Stimulated activated CD8-positive, alpha-beta memory T cell treated with anti-CD3 and anti-CD28 coated beads, Interleukin-4, amount 100 ng/mL, for 4 hours (primary cell): ENCODE measurements around the gene JMJD4.

Experiments used
- DNase-seq, 2 donors: peaks; one replicate each; pipeline ENCODE4 v3.0.0-alpha.2; 2020; ENCODE audit warnings: low read depth in 2 of 2, low spot score in 1 of 2

The JMJD4 gene, protein sequence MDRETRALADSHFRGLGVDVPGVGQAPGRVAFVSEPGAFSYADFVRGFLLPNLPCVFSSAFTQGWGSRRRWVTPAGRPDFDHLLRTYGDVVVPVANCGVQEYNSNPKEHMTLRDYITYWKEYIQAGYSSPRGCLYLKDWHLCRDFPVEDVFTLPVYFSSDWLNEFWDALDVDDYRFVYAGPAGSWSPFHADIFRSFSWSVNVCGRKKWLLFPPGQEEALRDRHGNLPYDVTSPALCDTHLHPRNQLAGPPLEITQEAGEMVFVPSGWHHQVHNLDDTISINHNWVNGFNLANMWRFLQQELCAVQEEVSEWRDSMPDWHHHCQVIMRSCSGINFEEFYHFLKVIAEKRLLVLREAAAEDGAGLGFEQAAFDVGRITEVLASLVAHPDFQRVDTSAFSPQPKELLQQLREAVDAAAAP

DNA sequence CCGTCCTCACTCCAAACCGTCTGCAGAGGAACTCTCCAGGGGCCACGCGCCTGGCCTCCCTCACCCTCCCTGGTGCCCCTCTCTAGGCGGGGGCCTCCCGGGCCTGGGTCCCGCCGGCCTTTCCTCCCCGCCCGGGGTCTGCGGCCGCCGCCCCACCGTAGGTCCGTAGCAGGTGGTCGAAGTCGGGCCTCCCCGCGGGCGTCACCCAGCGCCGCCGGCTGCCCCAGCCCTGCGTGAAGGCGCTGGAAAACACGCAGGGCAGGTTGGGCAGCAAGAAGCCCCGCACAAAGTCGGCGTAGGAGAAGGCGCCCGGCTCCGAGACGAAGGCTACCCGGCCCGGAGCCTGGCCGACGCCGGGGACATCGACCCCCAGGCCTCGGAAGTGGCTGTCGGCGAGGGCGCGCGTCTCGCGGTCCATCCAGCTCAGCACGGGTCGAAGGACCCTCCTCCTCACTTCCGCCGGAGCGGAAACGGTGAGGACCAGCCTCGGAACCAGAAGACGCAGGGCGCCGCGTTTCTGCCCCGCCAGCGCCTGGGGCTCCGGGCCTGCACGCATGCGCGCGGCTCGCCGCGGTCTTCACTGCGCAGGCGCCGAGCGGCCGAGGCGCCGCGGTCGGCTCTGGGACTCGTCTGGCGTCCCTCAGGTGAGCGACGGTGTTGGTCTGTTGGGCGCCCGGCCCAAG is at the start of gene JMJD4, which contains the start of gene SNAP47:
JMJD4 (minus strand) TSS at position 447 of the 683 bp plus-strand sequence; CDS start at position 418, 29 bp downstream.
SNAP47 (plus strand) TSS at position 580 of the 683 bp plus-strand sequence. CDS start 12,302 bp downstream, outside the sequence.
- peak; percentile 79 to 83 for DNase-seq

DNA sequence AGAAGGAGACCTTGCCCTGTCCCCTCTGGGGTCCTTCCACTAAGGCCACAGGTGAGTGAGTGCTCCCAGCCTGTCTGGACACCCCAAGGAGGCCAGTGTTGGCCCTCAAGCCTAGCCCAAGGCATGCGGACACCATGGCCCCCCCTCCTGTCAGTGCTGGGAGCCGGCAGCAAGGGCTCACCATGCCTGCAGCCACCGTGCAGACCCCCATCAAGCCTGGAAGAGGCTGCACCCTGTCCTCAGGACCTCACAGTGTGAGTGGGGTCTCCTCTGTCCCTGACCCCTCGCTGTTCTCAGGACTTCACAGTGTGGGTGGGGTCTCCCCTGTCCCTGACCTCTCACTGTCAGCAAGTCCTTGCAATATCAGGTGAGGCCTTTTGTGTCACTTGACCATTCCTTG is 47.1 kb upstream of the JMJD4 start:
- no peak for DNase-seq

DNA sequence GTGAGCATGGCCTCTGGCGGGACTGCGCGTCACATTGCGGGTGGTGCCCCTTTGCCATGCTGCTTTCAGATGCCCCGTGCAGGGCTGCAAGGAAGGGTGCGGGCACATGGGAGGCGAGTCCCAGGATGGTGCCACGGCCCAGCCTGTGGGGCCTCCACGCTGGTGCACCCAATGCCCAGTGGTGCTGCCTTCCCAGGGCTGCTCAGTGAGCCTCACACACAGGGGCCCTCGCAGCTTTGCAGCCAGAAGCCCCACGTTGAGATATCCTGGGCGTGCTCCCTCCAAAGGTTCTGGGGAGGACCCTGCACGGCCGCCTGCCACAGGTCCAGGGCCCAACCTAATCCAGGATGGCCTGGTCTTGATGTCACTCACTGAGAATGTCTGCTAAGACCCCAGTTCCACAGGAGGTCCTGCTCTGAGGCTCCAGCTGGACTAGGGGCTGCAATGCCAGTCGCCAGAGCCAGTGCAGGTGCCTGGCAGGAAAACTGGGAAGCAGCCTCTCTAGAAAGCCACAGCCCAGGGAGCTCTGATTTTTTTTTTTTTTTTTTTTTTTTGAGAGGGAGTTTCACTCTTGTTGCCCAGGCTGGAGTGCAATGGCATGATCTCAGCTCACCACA is 46.3 kb upstream of the JMJD4 start:
- no peak for DNase-seq

DNA sequence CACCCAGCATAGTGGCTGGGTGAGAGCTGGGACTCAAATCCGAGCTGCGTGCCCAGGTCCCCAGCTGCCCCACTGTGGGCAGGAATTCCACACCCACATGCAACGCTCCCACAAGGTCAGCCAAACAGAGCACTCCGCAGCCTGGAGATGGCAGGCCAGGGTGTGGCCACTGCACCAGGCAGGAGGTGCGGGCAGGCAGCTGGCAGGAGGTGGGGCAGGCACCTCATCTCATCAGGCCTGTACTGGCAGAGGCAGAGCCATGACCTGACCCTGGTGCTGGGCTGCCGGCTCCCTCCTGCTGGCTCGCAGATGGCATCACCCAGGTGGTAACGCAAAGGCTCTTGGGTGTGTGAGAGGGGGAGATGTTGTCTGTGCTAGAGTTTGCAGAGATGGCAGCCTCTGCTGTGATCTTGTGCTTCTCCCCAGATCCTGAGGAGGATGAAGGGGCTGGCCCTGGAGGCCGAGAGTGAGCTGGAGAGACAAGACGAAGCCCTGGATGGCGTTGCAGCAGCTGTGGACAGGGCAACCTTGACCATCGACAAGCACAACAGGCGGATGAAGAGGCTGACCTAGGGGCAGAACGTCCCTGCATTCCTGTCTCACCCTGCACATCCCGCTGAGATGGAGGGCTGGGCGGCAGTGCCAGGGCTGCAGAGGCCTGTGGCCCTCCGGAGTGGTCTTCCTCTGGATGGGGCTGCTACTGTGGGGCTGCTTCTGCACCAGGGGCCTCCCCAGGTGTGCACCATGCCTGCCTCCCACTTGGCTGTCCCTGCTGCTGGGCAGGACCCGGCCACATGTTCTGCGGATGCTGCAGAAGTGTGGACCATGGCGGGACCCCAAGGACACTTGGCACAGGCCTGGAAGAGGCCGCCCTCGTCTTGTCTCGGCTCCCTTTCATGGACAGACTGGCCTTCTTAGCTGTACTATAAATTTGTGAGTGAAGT is 45.3 kb upstream of the JMJD4 start:
- no peak for DNase-seq

DNA sequence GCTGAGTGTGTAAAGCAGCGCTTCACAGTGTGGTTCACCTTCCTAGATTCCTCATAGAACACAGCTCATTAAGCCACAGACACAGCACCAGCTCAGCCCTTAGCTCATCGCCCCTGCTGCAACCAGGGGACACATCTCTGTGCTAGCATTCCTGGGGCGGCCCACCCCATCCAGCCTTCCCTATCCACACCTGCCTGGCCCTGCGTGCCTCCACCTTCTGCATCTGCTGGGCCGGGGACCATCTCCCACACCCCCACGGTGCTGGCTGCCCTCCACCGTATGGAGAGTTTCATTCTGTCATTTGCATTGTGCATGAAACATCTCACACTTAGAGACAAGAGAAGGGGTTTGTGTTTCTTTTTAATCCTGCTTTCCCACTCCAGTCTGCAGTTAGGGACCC is 44.6 kb upstream of the JMJD4 start:
- no peak for DNase-seq

DNA sequence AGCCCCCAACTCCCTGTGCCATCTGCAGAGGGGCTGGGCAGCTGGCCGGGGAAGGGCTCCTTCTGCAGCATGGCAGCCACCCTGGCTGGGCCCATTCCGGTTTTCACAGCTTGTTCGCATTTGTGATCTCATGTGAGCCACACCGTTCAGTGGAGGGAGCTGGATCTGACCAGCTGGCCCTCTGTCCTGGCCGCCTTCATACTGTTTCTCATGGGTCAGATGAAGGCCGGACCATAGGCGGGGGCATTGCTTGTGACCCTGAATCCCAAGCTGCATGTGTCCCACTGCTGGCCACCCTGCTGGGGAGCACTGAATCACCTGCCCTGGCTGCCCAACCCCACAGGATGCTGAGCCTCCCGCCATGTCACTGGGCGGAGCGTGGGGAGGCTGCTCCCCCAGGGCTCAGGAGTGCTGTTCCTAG is 43.9 kb upstream of the JMJD4 start:
- no peak for DNase-seq

DNA sequence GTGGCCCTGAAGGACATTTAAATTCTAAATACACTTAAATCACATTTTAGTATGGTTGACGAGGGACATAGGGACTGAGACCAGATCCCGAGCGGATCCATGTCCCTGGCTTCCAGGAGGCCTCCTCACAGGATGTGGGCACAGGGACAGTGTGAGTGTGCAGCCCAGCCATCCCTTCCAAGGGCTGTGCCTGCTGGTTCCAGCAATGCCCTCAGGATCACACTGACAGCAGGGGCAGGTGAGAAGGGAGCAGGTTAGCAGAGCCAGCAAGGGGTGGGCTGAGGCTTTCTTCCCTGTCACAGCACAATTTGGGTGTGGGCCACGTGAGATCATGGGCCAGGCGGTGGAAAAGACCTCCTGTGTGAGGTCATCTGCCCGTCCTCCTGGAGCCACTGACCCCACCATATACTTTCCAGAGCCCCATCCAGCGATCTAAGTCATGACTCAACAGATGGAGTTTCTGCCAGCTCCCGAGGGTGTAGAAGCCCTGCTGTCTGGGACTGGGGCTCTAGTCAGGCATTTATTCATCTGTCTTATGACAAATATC is 43.4 kb upstream of the JMJD4 start:
- no peak for DNase-seq

DNA sequence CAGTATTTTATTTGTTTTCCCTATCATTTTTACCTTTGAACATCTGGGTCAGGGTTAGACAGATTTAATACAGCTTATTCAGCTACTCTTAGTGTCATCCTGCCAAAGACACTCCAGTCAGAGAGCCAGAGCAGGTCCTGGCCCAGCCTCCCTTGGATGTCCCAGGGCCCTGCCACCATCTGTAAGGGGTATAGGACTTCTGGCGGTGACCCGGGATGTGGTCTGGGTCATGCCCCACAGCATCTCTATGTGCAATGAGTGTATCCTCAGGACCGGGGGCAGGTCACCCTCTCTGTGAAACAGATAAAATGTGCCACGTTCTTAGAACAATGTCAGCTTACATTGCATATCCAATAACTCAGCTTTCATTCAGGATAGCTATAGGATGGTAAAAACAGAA is 42.5 kb upstream of the JMJD4 start:
- DNase-seq, result no peak

DNA sequence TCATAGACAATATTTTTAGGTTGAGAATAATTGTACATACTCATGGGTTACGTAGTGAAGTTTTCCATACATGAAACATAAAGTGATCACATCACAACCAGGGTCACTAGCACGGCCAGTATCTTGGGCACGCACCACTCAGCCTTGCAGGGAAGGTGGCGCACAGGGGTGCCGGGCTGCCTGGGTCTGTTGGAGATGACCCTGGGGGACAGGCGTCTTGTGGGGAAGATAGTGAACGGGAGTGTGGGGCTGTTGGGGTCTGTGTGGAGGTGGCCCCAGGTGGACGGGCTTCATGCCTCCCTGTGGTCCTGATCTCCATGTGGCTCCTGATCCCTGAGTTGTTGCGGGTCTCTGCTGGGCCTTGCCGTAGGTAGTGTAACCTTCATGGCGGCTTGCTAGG is 42.1 kb upstream of the JMJD4 start:
- DNase-seq, result no peak

DNA sequence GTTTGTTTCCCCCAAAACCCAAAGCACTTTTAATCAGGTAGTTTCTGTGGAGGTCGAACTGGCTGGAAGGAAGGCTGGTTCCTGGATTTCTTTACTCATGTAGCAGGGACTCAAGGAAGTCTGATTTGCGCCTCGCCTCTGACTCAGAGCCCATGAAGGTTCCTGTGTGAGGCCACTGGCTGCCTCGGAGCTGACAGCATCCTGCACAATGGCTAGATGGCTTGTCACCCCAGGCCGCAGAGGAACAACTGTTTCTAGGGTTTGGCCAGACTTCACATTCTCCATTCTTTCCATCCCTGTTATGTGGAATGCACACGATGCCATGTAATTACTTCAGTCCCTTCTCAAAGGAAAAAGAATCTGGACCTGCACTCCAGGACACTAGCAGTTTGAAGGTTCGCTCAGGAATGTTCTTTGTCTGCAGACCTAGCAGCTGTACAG is 41.2 kb upstream of the JMJD4 start:
- DNase-seq, result no peak

DNA sequence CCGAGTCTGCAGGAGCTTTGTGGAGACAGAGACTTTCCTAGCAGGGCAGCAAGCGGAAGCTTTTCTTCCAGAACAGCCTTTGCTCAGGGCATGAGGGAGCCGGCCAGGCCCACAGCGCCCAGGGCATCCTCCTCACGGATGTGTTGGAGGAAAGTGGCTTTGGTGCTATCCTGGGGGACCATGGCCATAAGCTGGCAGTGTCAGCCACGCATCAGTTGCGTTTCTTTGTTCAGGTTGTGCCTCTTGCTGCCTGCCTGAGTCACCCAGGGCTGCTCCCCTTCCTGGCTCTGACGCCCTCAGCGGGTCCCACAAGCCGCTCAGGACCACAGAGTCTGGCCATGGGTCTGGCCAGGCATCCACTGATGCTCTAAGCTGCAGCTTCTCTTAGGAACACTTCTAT is 40.7 kb upstream of the JMJD4 start:
- DNase-seq, result no peak

DNA sequence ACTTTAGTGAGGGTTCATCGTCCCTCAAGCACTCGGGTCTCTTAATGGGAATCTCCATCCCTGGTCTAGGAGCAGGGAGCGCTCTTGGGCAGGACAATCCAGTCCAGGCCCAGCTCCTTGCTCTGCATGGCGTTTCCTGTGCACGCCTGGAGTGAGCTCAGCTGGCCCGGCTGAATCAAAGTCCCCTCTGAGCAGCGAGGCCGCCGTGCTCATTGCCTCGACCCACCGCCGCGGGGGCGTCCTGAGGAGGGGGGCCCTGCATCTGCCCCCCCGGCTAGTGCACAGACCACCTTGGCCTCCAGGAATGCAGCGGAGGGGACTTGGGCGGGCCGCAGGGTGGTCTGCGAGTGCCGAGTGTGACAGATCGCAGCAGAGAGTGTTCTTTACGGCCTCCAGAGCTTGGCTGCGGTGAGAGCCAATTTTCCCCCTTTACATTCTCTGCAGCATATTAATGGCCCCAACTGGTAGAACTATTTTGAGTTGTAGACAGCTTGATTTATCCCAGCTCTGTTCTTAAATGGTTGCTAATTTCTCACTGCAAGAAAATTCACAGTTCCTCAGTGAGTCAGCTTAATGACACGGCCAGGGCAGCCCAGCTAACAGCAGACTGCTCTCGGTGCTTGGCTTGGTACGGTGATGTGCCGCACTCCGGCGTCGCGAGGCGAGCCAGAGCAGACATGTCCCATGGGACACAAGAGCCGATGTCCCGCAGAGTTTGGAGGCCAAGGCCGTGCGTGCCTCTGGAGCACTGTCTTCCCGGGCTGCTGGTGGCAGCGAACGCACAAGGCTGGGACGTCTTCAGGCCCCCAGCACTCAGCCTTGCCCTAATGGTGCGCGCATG is 39.9 kb upstream of the JMJD4 start:
- DNase-seq, result no peak

DNA sequence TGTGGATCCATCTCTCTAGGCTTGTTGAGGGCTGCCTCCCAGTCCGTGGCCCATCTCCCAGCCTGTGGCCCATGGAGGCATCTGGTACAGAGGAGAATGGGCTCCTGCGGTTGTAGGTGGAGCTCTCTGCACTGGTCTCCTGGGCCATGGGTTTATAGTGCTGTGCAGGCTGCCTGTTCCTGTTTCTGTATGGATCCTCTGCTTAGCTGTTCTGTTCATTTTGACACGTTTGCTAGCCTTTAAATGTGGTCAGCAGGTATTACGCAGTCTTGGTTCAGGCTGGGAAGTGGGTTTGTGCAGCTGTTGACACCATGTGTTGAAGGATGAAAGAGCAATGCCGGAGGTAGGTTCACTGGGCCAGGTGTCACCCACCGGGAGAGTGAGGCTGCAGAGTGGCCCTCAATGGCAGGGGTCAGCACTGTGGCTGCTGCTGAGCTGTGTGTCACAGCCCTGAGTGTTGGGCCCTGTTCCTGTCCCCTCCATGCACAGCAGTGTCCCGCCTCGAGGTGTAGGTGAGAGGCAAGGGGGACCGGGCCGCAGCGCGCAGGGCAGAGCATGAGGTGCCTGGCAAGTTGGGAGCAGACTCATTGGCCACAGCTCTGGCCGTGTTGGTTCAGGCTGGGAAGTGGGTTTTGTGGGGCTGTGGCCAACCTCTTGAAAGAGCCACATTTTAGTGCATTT is 39.1 kb upstream of the JMJD4 start:
- DNase-seq, result no peak

DNA sequence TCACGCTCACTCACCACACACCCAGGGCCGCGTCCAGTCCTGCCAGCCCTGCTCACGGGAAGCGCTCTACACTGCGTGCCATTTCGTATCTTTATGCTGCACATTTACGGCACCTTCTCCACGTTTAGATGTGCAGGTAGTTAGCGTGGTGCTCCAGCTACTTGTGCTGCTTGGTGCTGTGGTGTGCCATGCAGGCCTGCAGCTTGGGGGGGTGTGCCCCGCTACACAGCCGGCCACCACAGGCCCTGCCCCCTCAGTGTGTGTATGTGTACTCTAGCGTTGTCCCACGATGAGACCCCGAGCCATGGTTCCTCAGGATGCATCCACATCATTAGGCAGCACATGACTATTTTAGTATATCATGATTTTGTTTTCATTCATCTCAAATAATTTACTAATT is 38.5 kb upstream of the JMJD4 start:
- DNase-seq, result no peak

DNA sequence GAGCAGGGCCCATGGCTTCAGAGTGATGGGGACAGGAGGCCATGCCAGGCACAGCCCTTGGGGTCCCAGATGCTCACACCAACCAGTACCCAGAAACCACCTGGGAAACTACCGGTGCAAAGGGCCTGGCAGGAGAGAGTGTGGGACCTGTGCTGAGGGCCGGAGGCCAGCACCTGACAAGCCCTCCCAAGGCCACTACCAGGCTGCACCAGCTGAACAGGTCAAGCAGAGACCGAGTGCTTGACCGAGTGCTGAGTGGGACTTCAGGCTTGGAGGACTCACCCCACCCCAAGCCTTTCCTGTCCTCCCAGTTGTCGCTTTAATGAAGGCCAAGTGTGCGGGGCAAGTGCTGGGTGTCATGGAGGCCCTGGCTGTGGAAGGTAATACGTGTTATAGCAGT is 36.7 kb upstream of the JMJD4 start:
- no peak for DNase-seq

DNA sequence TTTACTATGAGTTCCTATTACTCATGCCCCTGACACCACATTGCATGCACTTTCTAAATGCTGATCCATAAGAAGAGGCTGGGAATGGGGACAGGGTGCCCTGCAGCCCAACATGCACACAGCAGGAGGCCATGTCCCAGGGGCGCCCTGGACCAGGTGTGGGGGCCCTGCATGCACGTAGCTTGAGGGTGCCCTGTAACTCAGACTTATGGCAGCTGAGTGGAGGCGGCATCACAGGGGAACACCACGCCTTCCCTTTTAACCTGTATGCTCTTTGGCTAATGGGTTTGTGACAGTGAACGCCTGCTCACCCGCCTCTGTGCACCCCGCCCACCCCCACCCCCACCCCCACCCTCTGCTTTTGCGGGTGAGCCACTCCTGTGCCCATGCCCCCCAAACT is 36.2 kb upstream of the JMJD4 start:
- no peak for DNase-seq

DNA sequence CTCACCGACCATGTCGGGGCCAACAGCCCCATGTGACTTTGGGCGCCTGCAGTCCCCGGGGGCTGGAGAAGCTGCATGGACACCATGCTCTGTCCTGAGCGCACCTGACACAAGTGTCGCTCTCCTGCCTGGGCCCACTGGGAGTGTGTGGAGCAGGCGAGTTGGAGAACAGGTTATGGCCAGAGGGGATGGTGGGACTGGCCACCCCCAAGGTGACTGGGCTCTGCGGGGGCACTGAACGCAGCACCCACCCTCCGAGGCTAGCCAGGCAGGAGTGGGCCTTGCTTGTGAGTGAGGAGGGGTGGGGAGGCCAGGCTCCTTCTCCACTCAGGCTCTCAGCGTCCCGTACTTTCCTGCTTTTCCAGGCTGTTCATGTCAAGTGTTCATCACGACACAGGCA is 35.7 kb upstream of the JMJD4 start:
- DNase-seq, result no peak

DNA sequence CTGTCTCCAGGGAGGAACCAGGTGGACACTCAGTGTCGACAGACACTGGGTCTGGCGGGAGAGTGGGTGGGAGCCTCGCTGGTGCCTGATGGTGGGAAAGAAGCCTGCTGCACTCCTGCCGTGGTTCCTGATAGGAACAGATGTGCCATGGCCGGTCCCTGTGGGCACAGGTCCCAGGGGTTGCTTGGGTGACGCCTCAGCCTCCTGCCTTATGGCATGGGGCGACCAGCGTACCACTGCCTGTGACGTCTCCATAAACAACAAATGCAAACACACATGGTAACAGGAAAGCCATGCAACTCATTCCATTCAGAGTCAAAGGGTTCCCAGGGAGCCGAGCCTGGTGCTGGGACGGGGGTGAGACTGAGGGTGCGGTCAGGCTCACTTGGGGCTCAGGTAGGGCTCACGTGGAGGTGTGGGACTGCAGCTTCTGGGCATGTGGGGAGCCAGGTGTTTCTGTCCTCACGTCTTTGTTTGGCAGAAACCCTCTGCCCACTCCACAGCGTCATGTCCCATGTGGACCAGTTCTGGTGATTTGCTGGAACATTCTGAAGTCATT is 34.9 kb upstream of the JMJD4 start:
- DNase-seq, result no peak
